K562 (cell line): ENCODE data around the gene FAM50B. TPM values are rescaled to one million over a fixed set of nuclear protein-coding genes. Genes with fewer than 3 reads are reported as not detected.

Experiments
- ATAC-seq: fragments of 200-7000 bp; cut with Tn5 transposase; 3 replicates; pipeline ENCODE4 v1.9.1; 2020; ENCODE audit warnings: moderate library complexity
- BruUV-seq: library from RNA; stranded (reverse); fragments of 400-500 nt; replicated peaks from 2 replicates; lab custom pipeline; 2021; lab: Mats Ljungman, UMichigan
- CTCF ChIA-PET: fragments of 300-600 bp; formaldehyde crosslinking; extraction: SDS; loops from one replicate; lab custom pipeline; 2021; ENCODE audit warnings: low intra/inter-chr PET ratio; lab: Yijun Ruan, JAX
- POLR2A ChIA-PET: fragments of 300-600, 350-650 bp; sonication (Branson Sonifier 250); formaldehyde crosslinking; extraction: SDS; loops from one replicate; lab custom pipeline; 2021; ENCODE audit warnings: antibody characterized with exemption, inconsistent platforms; lab: Yijun Ruan, JAX
- DNase-seq, 4 experiments: peaks; one replicate each; pipeline versions ENCODE4 v3.0.0 to v3.0.0-alpha.2; 2011 to 2018; ENCODE audit warnings: low spot score in 3 of 4, mixed read lengths in 3 of 4; ENCODE audit errors: extremely low read depth in 1 of 4
- FAIRE-seq: peaks from 2 replicates; lab custom pipeline; 2011; peaks lifted over from hg19 to GRCh38; lab: Jason Lieb, UNC
- H2AFZ ChIP-seq: 2 replicates; pipeline ENCODE4 v1.6.0; 2011; ENCODE audit warnings: low read depth, low read length, control low read depth, inconsistent platforms
- H3K27ac ChIP-seq: fragments of 200-600 bp; 3 replicates; pipeline ENCODE4 v1.8.0; 2011; ENCODE audit warnings: low read depth, mild to moderate bottlenecking, control low read depth, inconsistent platforms, low read length, moderate library complexity, mixed read lengths; ENCODE audit errors: extremely low read depth
- H3K27me3 ChIP-seq, 2 experiments: fragments of 300-600 bp in 1 of 2; 2 replicates in 1 of 2; 3 replicates in 1 of 2; pipeline versions ENCODE4 v1.6.0 to v1.8.0; 2011; ENCODE audit warnings: inconsistent platforms in 2 of 2, low read length in 2 of 2, mild to moderate bottlenecking in 1 of 2, mixed read lengths in 1 of 2, moderate library complexity in 1 of 2; ENCODE audit not compliant: control insufficient read depth in 2 of 2, insufficient read depth in 2 of 2
- H3K36me3 ChIP-seq: fragments of 300-600 bp; 3 replicates; pipeline ENCODE4 v1.8.0; 2011; ENCODE audit warnings: mild to moderate bottlenecking, low read length, inconsistent platforms; ENCODE audit not compliant: control insufficient read depth, insufficient read depth
- H3K4me1 ChIP-seq, 2 experiments: fragments of 200-600 bp in 1 of 2; replicated peaks in 1 of 2; 2 replicates in 1 of 2; 3 replicates in 1 of 2; pipeline versions ENCODE4 v1.5.1 to v1.8.0; 2011; ENCODE audit warnings: inconsistent platforms in 2 of 2, low read length in 2 of 2, mild to moderate bottlenecking in 1 of 2, mixed read lengths in 1 of 2, moderate library complexity in 1 of 2; ENCODE audit not compliant: control insufficient read depth in 2 of 2, insufficient read depth in 2 of 2
- H3K4me2 ChIP-seq: 2 replicates; pipeline ENCODE4 v1.6.1; 2011; ENCODE audit warnings: low read length, control low read depth, inconsistent platforms, mixed read lengths; ENCODE audit not compliant: insufficient read depth
- H3K4me3 ChIP-seq: fragments of 200-600 bp; sonication (generic), shearing (Covaris generic); 2 replicates; pipeline ENCODE4 v1.5.1; 2016; ENCODE audit warnings: control low read depth, inconsistent platforms
- H3K79me2 ChIP-seq: fragments of 200-600 bp; 3 replicates; pipeline ENCODE4 v1.8.0; 2011; ENCODE audit warnings: low read length, inconsistent platforms; ENCODE audit not compliant: control insufficient read depth, insufficient read depth
- H3K9ac ChIP-seq, 2 experiments: 2 replicates each; pipeline versions ENCODE4 v1.6.0 to v1.6.1; 2011; ENCODE audit warnings: low read depth in 2 of 2, low read length in 2 of 2, control low read depth in 1 of 2, inconsistent platforms in 1 of 2, mild to moderate bottlenecking in 1 of 2, mixed read lengths in 1 of 2; ENCODE audit not compliant: insufficient read depth in 1 of 2
- H3K9me1 ChIP-seq: one replicate; pipeline ENCODE4 v1.6.0; 2011; ENCODE audit warnings: inconsistent platforms, mild to moderate bottlenecking, low read length, moderate library complexity; ENCODE audit not compliant: control insufficient read depth, insufficient read depth
- H3K9me3 ChIP-seq: replicated peaks from 2 replicates; pipeline ENCODE4 v1.5.1; 2011; ENCODE audit warnings: low read depth, low read length, inconsistent platforms; ENCODE audit not compliant: control insufficient read depth, insufficient read depth
- H4K20me1 ChIP-seq: replicated peaks from 2 replicates; pipeline ENCODE4 v1.6.1; 2011; ENCODE audit warnings: low read length, inconsistent platforms, mixed read lengths; ENCODE audit not compliant: control insufficient read depth, insufficient read depth
- ARID2 ChIP-seq: fragments of 450-650 bp; IDR thresholded peaks from 2 replicates; pipeline ENCODE4 v1.6.1; 2017; ENCODE audit warnings: antibody characterized with exemption, mild to moderate bottlenecking
- EZH2 ChIP-seq: IDR thresholded peaks from 2 replicates; pipeline ENCODE4 v1.6.1; 2012; ENCODE audit warnings: low read depth, mild to moderate bottlenecking, inconsistent platforms, low read length, borderline replicate concordance
- FUS ChIP-seq: fragments of 200-400 bp; formaldehyde crosslinking; optimal IDR thresholded peaks from 2 replicates; pipeline ENCODE3; 2017; ENCODE audit warnings: low read depth, low read length
- PHF8 ChIP-seq: fragments of 200-600 bp; sonication (generic); IDR thresholded peaks from 2 replicates; pipeline ENCODE4 v1.6.1; 2012; ENCODE audit warnings: mixed run types, mild to moderate bottlenecking, inconsistent platforms, low read length, moderate library complexity, borderline replicate concordance
- TEAD1 ChIP-seq, 2 experiments: fragments of 450-650 bp in 1 of 2; sonication (generic) in 1 of 2; formaldehyde crosslinking; IDR thresholded peaks; 2 replicates each; pipeline versions ENCODE4 v1.4.0 to v1.8.0; 2020 to 2022; ENCODE audit warnings: mild to moderate bottlenecking in 2 of 2, missing genetic modification reagents in 1 of 2
- ZBED1 ChIP-seq: IDR thresholded peaks from 2 replicates; pipeline ENCODE4 v1.6.1; 2014
- ZBTB17 ChIP-seq: fragments of 450-650 bp; formaldehyde crosslinking; IDR thresholded peaks from 2 replicates; pipeline ENCODE4 v1.4.0; 2020; ENCODE audit warnings: mild to moderate bottlenecking
- ZBTB26 ChIP-seq: fragments of 450-650 bp; formaldehyde crosslinking; IDR thresholded peaks from 2 replicates; pipeline ENCODE4 v1.4.0; 2022; ENCODE audit warnings: missing genetic modification characterization
- WGBS: fragments of 100-300 bp; shearing (Covaris generic); methylation state at CpG from one replicate; pipeline ENCODE4 v1.1.6; 2016; ENCODE audit warnings: low coverage, mixed read lengths; ENCODE audit not compliant: insufficient coverage; ENCODE audit errors: missing lambda C conversion rate; 5-methylcytosine and 5-hydroxymethylcytosine counted together
- in situ Hi-C: fragments of 300-500 bp; cut with MboI; formaldehyde crosslinking; loops from 4 replicates; pipeline ENCODE4 v1.15.0; 2018; ENCODE audit warnings: inconsistent platforms, mixed read lengths
- intact Hi-C: fragments of 100-400 bp; cut with micrococcal nuclease; formaldehyde crosslinking; loops from 2 replicates; pipeline ENCODE4 v1.14.2; 2022
- polyA plus RNA-seq, 8 experiments: library from polyadenylated mRNA; depleted of rRNA in 4 of 8; stranded (reverse) in 5 of 8; unstranded in 3 of 8; fragments of >200 nt; fragmentation: Nextera tagmentation in 2 of 8; fragmentation: Illumina TruSeq in 1 of 8; extraction: Ambion mirVana in 2 of 8; extraction: Trizol in 1 of 8; gene quantifications; 2 replicates each; pipeline versions ENCODE4 v1.2.1 to v1.2.3, GENCODE V29; 2011 to 2014; ENCODE audit warnings: inconsistent platforms in 1 of 8, missing spikeins in 1 of 8
- total RNA-seq, 7 experiments: library from RNA; depleted of rRNA in 6 of 7; stranded (reverse); fragments of >200 nt in 6 of 7; fragmentation: Illumina TruSeq in 2 of 7; extraction: Trizol in 2 of 7; gene quantifications; 2 replicates each; pipeline versions ENCODE4 v1.2.1 to v1.2.3, GENCODE V29; 2011 to 2021; ENCODE audit warnings: low replicate concordance in 1 of 7
- TF ChIP-seq, protein P1 (sequence below): fragments of 450-650 bp; formaldehyde crosslinking; IDR thresholded peaks from 2 replicates; pipeline ENCODE4 v1.4.0; 2022; ENCODE audit warnings: missing genetic modification characterization

FAM50B gene
- total and polyA plus RNA-seq, 9 of the 15 experiments (the other 6 are each of a cell fraction or from before 2014, with no cell fraction given) = 0.09 to 0.16 (median 0.13) TPM; not detected in 6

GRCh38 chr6:3820563-3820962 lies 28.6 kb upstream of the FAM50B start (continued):
- TF ChIP-seq ZBTB26 (CRISPR knock-in tag) = no peak
- TF ChIP-seq ZBED1 = no peak
- TF ChIP-seq EZH2 = no peak
- TF ChIP-seq PHF8 = no peak
- no peak for TF ChIP-seq FUS

GRCh38 chr6:3822747-3823445 lies 26.3 kb upstream of the FAM50B start:
- TF ChIP-seq ARID2 (no peak), TEAD1 (CRISPR knock-in tag; IDR thresholded peaks at IDR 0.05) (no peak), ZBTB17 (CRISPR knock-in tag) (no peak)
- TF ChIP-seq, protein P1, sequence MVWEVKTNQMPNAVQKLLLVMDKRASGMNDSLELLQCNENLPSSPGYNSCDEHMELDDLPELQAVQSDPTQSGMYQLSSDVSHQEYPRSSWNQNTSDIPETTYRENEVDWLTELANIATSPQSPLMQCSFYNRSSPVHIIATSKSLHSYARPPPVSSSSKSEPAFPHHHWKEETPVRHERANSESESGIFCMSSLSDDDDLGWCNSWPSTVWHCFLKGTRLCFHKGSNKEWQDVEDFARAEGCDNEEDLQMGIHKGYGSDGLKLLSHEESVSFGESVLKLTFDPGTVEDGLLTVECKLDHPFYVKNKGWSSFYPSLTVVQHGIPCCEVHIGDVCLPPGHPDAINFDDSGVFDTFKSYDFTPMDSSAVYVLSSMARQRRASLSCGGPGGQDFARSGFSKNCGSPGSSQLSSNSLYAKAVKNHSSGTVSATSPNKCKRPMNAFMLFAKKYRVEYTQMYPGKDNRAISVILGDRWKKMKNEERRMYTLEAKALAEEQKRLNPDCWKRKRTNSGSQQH (CRISPR knock-in tag) = no peak
- DNase-seq (no peak), ATAC-seq (no peak), FAIRE-seq (no peak)
- Histone ChIP-seq H3K9me1 (no peaks in the 10 kb centered on the region), H3K27ac (no peak overlapping the region), H3K9me3 (no peaks in the 10 kb centered on the region), H3K4me2 (no peak overlapping the region), H3K36me3 (no peaks in the 10 kb centered on the region), H3K79me2 (no peaks in the 10 kb centered on the region), H3K27me3 (peaks cover 59 to 77% of the 10 kb centered on the region in 2 experiments), H3K4me3 (no peak overlapping the region), H3K4me1 (no peaks in the 10 kb centered on the region), H2AFZ (no peak overlapping the region), H3K9ac (no peak overlapping the region), H4K20me1 (peaks cover 5% of the 10 kb centered on the region; the same call in 1 of the 2 replicates)
- no TSS peak for BruUV-seq
- in situ Hi-C loops = no loop called here
- ChIA-PET POLR2A (no interaction called here), CTCF (no interaction called here)
- intact Hi-C loops = no loop called here
- WGBS = 10% methylated on average over 14 of the region's 14 CpGs
